IMR-90 (cell line): ENCODE data around the gene MACO1.

ENCODE experiments used
- CEBPB ChIP-seq: IDR thresholded peaks from 2 replicates; pipeline ENCODE4 v1.6.1; 2012; ENCODE audit warnings: low read depth, low read length, improper control_type of control experiment
- CTCF ChIP-seq: conservative IDR thresholded peaks from 2 replicates; pipeline ENCODE4 v1.5.1; 2012; ENCODE audit warnings: mild to moderate bottlenecking, low read depth, low read length, improper control_type of control experiment
- ELK1 ChIP-seq: fragments of 150-350 bp; IDR thresholded peaks from 2 replicates; pipeline ENCODE4 v1.6.1; 2016; ENCODE audit warnings: low read depth, mild to moderate bottlenecking, low read length, moderate library complexity, borderline replicate concordance
- FOS ChIP-seq: fragments of 150-350 bp; IDR thresholded peaks from 2 replicates; pipeline ENCODE4 v1.6.1; 2016; ENCODE audit warnings: low read depth, low read length
- MXI1 ChIP-seq: IDR thresholded peaks from 2 replicates; pipeline ENCODE4 v1.6.1; 2012; ENCODE audit warnings: low read depth, mild to moderate bottlenecking, low read length, moderate library complexity, borderline replicate concordance
- POLR2A ChIP-seq: IDR thresholded peaks from 2 replicates; pipeline ENCODE4 v1.6.1; 2012; ENCODE audit warnings: mild to moderate bottlenecking, low read depth, low read length
- SMC3 ChIP-seq: fragments of 150-350 bp; IDR thresholded peaks from 2 replicates; pipeline ENCODE4 v1.6.1; 2016; ENCODE audit warnings: low read depth, mild to moderate bottlenecking, antibody characterized with exemption, low read length, moderate library complexity

GRCh38 chr1:25531082-25531461 lies 100.4 kb downstream of the MACO1 start:
- TF ChIP-seq CTCF (no peak), MXI1 (no peak), SMC3 (no peak), FOS (no peak), ELK1 (no peak), POLR2A (no peak), CEBPB (no peak)
